Endothelial cell of umbilical vein (primary cell): ENCODE measurements around the gene SUV39H1. TPM values are rescaled to one million over a fixed set of nuclear protein-coding genes. Genes with fewer than 3 reads are reported as not detected.

Source experiments
- BruUV-seq: library from RNA; stranded (reverse); fragments of 400-500 nt; replicated peaks from 2 replicates; lab custom pipeline; 2021; lab: Mats Ljungman, UMichigan
- CTCF ChIA-PET: fragments of 300-600, 350-600 bp; sonication (Branson Sonifier 250); formaldehyde crosslinking; loops from one replicate; lab custom pipeline; 2021; ENCODE audit warnings: antibody characterized with exemption, inconsistent platforms; lab: Charles Lee
- POLR2A ChIA-PET: fragments of 300-600, 350-600 bp; sonication (Branson Sonifier 250); formaldehyde crosslinking; loops from one replicate; lab custom pipeline; 2021; ENCODE audit warnings: antibody characterized with exemption, inconsistent platforms; lab: Charles Lee
- DNase-seq: peaks from one replicate; pipeline ENCODE4 v3.0.0-alpha.2; 2011; ENCODE audit warnings: low read depth, low spot score
- FAIRE-seq: peaks from 2 replicates; lab custom pipeline; 2011; peaks lifted over from hg19 to GRCh38; lab: Jason Lieb, UNC
- H2AFZ ChIP-seq: 2 replicates; pipeline ENCODE4 v1.6.0; 2012; ENCODE audit warnings: low read depth, low read length, control low read depth, inconsistent platforms
- H3K27ac ChIP-seq: 2 replicates; pipeline ENCODE4 v1.5.1; 2011; ENCODE audit warnings: low read depth, mild to moderate bottlenecking, control low read depth, low read length, moderate library complexity; ENCODE audit not compliant: insufficient read depth
- H3K27me3 ChIP-seq, 2 experiments: 2 replicates each; pipeline versions ENCODE4 v1.6.0 to v1.6.1; 2011; ENCODE audit warnings: low read length in 2 of 2, mixed read lengths in 1 of 2; ENCODE audit not compliant: control insufficient read depth in 2 of 2, insufficient read depth in 2 of 2
- H3K36me3 ChIP-seq, 2 experiments: 2 replicates in 1 of 2; 3 replicates in 1 of 2; pipeline ENCODE4 v1.5.1; 2011; ENCODE audit warnings: low read length in 2 of 2, mild to moderate bottlenecking in 1 of 2, moderate library complexity in 1 of 2; ENCODE audit not compliant: control insufficient read depth in 2 of 2, insufficient read depth in 2 of 2; ENCODE audit errors: extremely low read depth in 1 of 2
- H3K4me1 ChIP-seq: 3 replicates; pipeline ENCODE4 v1.5.1; 2011; ENCODE audit warnings: mild to moderate bottlenecking, low read length; ENCODE audit not compliant: control insufficient read depth, insufficient read depth; ENCODE audit errors: extremely low read depth
- H3K4me2 ChIP-seq: 2 replicates; pipeline ENCODE4 v1.6.1; 2011; ENCODE audit warnings: low read length, control low read depth, mixed read lengths; ENCODE audit not compliant: insufficient read depth
- H3K4me3 ChIP-seq, 3 experiments: fragments of 200-600 bp in 1 of 3; sonication (generic), shearing (Covaris generic) in 1 of 3; replicated peaks in 1 of 3; 2 replicates each; pipeline ENCODE4 v1.5.1; 2011 to 2016; ENCODE audit warnings: control low read depth in 3 of 3, low read length in 3 of 3, mild to moderate bottlenecking in 2 of 3, inconsistent platforms in 1 of 3, low read depth in 1 of 3, moderate library complexity in 1 of 3; ENCODE audit not compliant: insufficient read depth in 1 of 3
- H3K79me2 ChIP-seq: 2 replicates; pipeline ENCODE4 v1.6.0; 2012; ENCODE audit warnings: low read length, inconsistent platforms; ENCODE audit not compliant: control insufficient read depth, insufficient read depth
- H3K9ac ChIP-seq: replicated peaks from 2 replicates; pipeline ENCODE3; 2011; ENCODE audit warnings: low read length, control low read depth; ENCODE audit not compliant: insufficient read depth; ENCODE audit errors: extremely low read depth
- H3K9me1 ChIP-seq: replicated peaks from 3 replicates; pipeline ENCODE4 v1.6.0; 2011; ENCODE audit warnings: mild to moderate bottlenecking, low read length; ENCODE audit not compliant: control insufficient read depth, insufficient read depth; ENCODE audit errors: extremely low read depth
- H3K9me3 ChIP-seq: replicated peaks from 2 replicates; pipeline ENCODE4 v1.5.1; 2012; ENCODE audit warnings: low read length, inconsistent platforms; ENCODE audit not compliant: control insufficient read depth, insufficient read depth
- H4K20me1 ChIP-seq: replicated peaks from 2 replicates; pipeline ENCODE3; 2011; ENCODE audit warnings: mild to moderate bottlenecking, low read length; ENCODE audit not compliant: control insufficient read depth, insufficient read depth; ENCODE audit errors: extremely low read depth
- CTCF ChIP-seq, 2 donors: IDR thresholded peaks; 1 replicate in 1 of 2; 2 replicates in 1 of 2; pipeline ENCODE4 v1.5.1; 2011; ENCODE audit warnings: low read length in 2 of 2, mild to moderate bottlenecking in 2 of 2, moderate library complexity in 2 of 2, control low read depth in 1 of 2, inconsistent platforms in 1 of 2, low read depth in 1 of 2; ENCODE audit not compliant: insufficient read depth in 1 of 2; ENCODE audit errors: extremely low read depth in 1 of 2
- EZH2 ChIP-seq: IDR thresholded peaks from 2 replicates; pipeline ENCODE4 v1.6.1; 2012; ENCODE audit warnings: borderline replicate concordance, low read depth, mild to moderate bottlenecking, moderate library complexity, low read length, inconsistent platforms; ENCODE audit not compliant: severe bottlenecking
- FOS ChIP-seq: IDR thresholded peaks from 2 replicates; pipeline ENCODE4 v1.6.1; 2011; ENCODE audit warnings: mild to moderate bottlenecking, low read length, moderate library complexity, borderline replicate concordance; ENCODE audit not compliant: insufficient read depth
- GATA2 ChIP-seq: IDR thresholded peaks from 2 replicates; pipeline ENCODE4 v1.7.0; 2011; ENCODE audit warnings: low read depth, mild to moderate bottlenecking, moderate library complexity, mixed read lengths, low read length; ENCODE audit not compliant: insufficient read length, insufficient read depth
- JUN ChIP-seq: IDR thresholded peaks from 2 replicates; pipeline ENCODE4 v1.6.1; 2011; ENCODE audit warnings: borderline replicate concordance, low read depth; ENCODE audit not compliant: insufficient read length, insufficient read depth
- MAX ChIP-seq: IDR thresholded peaks from 2 replicates; pipeline ENCODE4 v1.6.1; 2011; ENCODE audit not compliant: insufficient read depth, insufficient read length
- MYC ChIP-seq: IDR thresholded peaks from one replicate; pipeline ENCODE4 v1.6.1; 2011; ENCODE audit warnings: mild to moderate bottlenecking, low read depth, low read length
- POLR2A ChIP-seq: IDR thresholded peaks from 2 replicates; pipeline ENCODE4 v1.6.1; 2012; ENCODE audit warnings: low read depth, mild to moderate bottlenecking, control low read depth, low read length
- POLR2AphosphoS5 ChIP-seq: IDR thresholded peaks from 2 replicates; pipeline ENCODE4 v1.6.1; 2012; ENCODE audit warnings: low read depth, mild to moderate bottlenecking, control low read depth, low read length, moderate library complexity; ENCODE audit not compliant: insufficient read depth
- dilution Hi-C: fragments of 300-500 bp; cut with MboI; formaldehyde crosslinking; loops from one replicate; pipeline ENCODE4 v1.15.0; 2019; ENCODE audit warnings: low sequenced_read_pairs; ENCODE audit not compliant: extremely low pct_ligation_motif_present
- intact Hi-C: fragments of 100-400 bp; cut with micrococcal nuclease; formaldehyde crosslinking; loops from one replicate; pipeline ENCODE4 v1.10.0; 2022
- polyA plus RNA-seq, 4 experiments: library from polyadenylated mRNA; depleted of rRNA in 3 of 4; stranded (reverse) in 3 of 4; unstranded in 1 of 4; fragments of >200 nt; gene quantifications; 2 replicates each; pipeline versions ENCODE4 v1.2.1 to v1.2.3, GENCODE V29; 2011 to 2012; ENCODE audit warnings: missing spikeins in 1 of 4
- total RNA-seq: library from RNA; stranded (reverse); gene quantifications from 2 replicates; pipeline ENCODE4 v1.2.3, GENCODE V29; 2021

SUV39H1 gene
- total and polyA plus RNA-seq, 2 donors (not counting 3 experiments of a cell fraction or from before 2014, with no cell fraction given), result 18.2 to 19.0 TPM

GRCh38 chrX:48737940-48738339, 41.4 kb downstream of the SUV39H1 start:
- dilution Hi-C loops, result no loop called here
- H3K4me3 ChIP-seq, result peak overlapping the region in 2 of 3 experiments; percentile 45 to 58
- TF ChIP-seq MYC (no peak), POLR2A (no peak), MAX (no peak), EZH2 (no peak), GATA2 (no peak), FOS (no peak), CTCF (IDR thresholded peaks at IDR 0.05; ENCODE audit: extremely low read depth in 1 of 2, insufficient read depth in 1 of 2, low read depth in 1 of 2, low read length in 2 of 2) (no peak), POLR2AphosphoS5 (no peak), JUN (no peak)
- H4K20me1 ChIP-seq, result no peaks in the 10 kb centered on the region
- H3K27ac ChIP-seq, result peak overlapping the region; percentile 64
- no peaks in the 10 kb centered on the region for H3K9me3 ChIP-seq
- intact Hi-C loops, result loop anchor here (1.0 to 2.0 kb wide), 4 partner anchors 42 to 159 kb away; partner anchors contain the start of genes PQBP1, SUV39H1 and TIMM17B
- CTCF ChIA-PET, result interaction anchor here (1.0 kb wide), 1 partner anchor 89 kb away, joined by 3 read pairs; no protein-coding TSS in a partner anchor
- H3K27me3 ChIP-seq, result no peaks in the 10 kb centered on the region
- no peaks in the 10 kb centered on the region for H3K9me1 ChIP-seq
- no TSS peak for BruUV-seq
- POLR2A ChIA-PET, result interaction anchor here (0.7 to 1.4 kb wide), 2 partner anchors 64 to 159 kb away, joined by 3 to 5 read pairs; partner anchors contain the start of genes HDAC6, PQBP1 and TIMM17B
- FAIRE-seq, result no peak
- H3K4me1 ChIP-seq, result peaks cover 3% of the 10 kb centered on the region
- no peaks in the 10 kb centered on the region for H3K79me2 ChIP-seq
- no peak for DNase-seq
- peak overlapping the region; percentile 66 for H3K9ac ChIP-seq
- H3K36me3 ChIP-seq, result no peaks in the 10 kb centered on the region
- peak overlapping the region; percentile 39 for H3K4me2 ChIP-seq
- peak overlapping the region; percentile 72 for H2AFZ ChIP-seq
